K562 (cell line): Measurements from ENCODE around the gene GPR55. TPM values are rescaled to one million over a fixed set of nuclear protein-coding genes. Genes with fewer than 3 reads are reported as not detected.

ENCODE experiments used
- ATAC-seq: fragments of 200-7000 bp; cut with Tn5 transposase; 3 replicates; pipeline ENCODE4 v1.9.1; 2020; ENCODE audit warnings: moderate library complexity
- BruUV-seq: library from RNA; stranded (reverse); fragments of 400-500 nt; replicated peaks from 2 replicates; lab custom pipeline; 2021; lab: Mats Ljungman, UMichigan
- CTCF ChIA-PET: fragments of 300-600 bp; formaldehyde crosslinking; extraction: SDS; loops from one replicate; lab custom pipeline; 2021; ENCODE audit warnings: low intra/inter-chr PET ratio; lab: Yijun Ruan, JAX
- POLR2A ChIA-PET: fragments of 300-600, 350-650 bp; sonication (Branson Sonifier 250); formaldehyde crosslinking; extraction: SDS; loops from one replicate; lab custom pipeline; 2021; ENCODE audit warnings: antibody characterized with exemption, inconsistent platforms; lab: Yijun Ruan, JAX
- DNase-seq, 4 experiments: peaks; one replicate each; pipeline versions ENCODE4 v3.0.0 to v3.0.0-alpha.2; 2011 to 2018; ENCODE audit warnings: low spot score in 3 of 4, mixed read lengths in 3 of 4; ENCODE audit errors: extremely low read depth in 1 of 4
- FAIRE-seq: peaks from 2 replicates; lab custom pipeline; 2011; peaks lifted over from hg19 to GRCh38; lab: Jason Lieb, UNC
- H2AFZ ChIP-seq: 2 replicates; pipeline ENCODE4 v1.6.0; 2011; ENCODE audit warnings: low read depth, low read length, control low read depth, inconsistent platforms
- H3K27ac ChIP-seq: fragments of 200-600 bp; 3 replicates; pipeline ENCODE4 v1.8.0; 2011; ENCODE audit warnings: low read depth, mild to moderate bottlenecking, control low read depth, inconsistent platforms, low read length, moderate library complexity, mixed read lengths; ENCODE audit errors: extremely low read depth
- H3K27me3 ChIP-seq, 2 experiments: fragments of 300-600 bp in 1 of 2; 2 replicates in 1 of 2; 3 replicates in 1 of 2; pipeline versions ENCODE4 v1.6.0 to v1.8.0; 2011; ENCODE audit warnings: inconsistent platforms in 2 of 2, low read length in 2 of 2, mild to moderate bottlenecking in 1 of 2, mixed read lengths in 1 of 2, moderate library complexity in 1 of 2; ENCODE audit not compliant: control insufficient read depth in 2 of 2, insufficient read depth in 2 of 2
- H3K36me3 ChIP-seq: fragments of 300-600 bp; 3 replicates; pipeline ENCODE4 v1.8.0; 2011; ENCODE audit warnings: mild to moderate bottlenecking, low read length, inconsistent platforms; ENCODE audit not compliant: control insufficient read depth, insufficient read depth
- H3K4me1 ChIP-seq, 2 experiments: fragments of 200-600 bp in 1 of 2; replicated peaks in 1 of 2; 2 replicates in 1 of 2; 3 replicates in 1 of 2; pipeline versions ENCODE4 v1.5.1 to v1.8.0; 2011; ENCODE audit warnings: inconsistent platforms in 2 of 2, low read length in 2 of 2, mild to moderate bottlenecking in 1 of 2, mixed read lengths in 1 of 2, moderate library complexity in 1 of 2; ENCODE audit not compliant: control insufficient read depth in 2 of 2, insufficient read depth in 2 of 2
- H3K4me2 ChIP-seq: 2 replicates; pipeline ENCODE4 v1.6.1; 2011; ENCODE audit warnings: low read length, control low read depth, inconsistent platforms, mixed read lengths; ENCODE audit not compliant: insufficient read depth
- H3K4me3 ChIP-seq: fragments of 200-600 bp; sonication (generic), shearing (Covaris generic); 2 replicates; pipeline ENCODE4 v1.5.1; 2016; ENCODE audit warnings: control low read depth, inconsistent platforms
- H3K79me2 ChIP-seq: fragments of 200-600 bp; 3 replicates; pipeline ENCODE4 v1.8.0; 2011; ENCODE audit warnings: low read length, inconsistent platforms; ENCODE audit not compliant: control insufficient read depth, insufficient read depth
- H3K9ac ChIP-seq, 2 experiments: 2 replicates each; pipeline versions ENCODE4 v1.6.0 to v1.6.1; 2011; ENCODE audit warnings: low read depth in 2 of 2, low read length in 2 of 2, control low read depth in 1 of 2, inconsistent platforms in 1 of 2, mild to moderate bottlenecking in 1 of 2, mixed read lengths in 1 of 2; ENCODE audit not compliant: insufficient read depth in 1 of 2
- H3K9me1 ChIP-seq: one replicate; pipeline ENCODE4 v1.6.0; 2011; ENCODE audit warnings: inconsistent platforms, mild to moderate bottlenecking, low read length, moderate library complexity; ENCODE audit not compliant: control insufficient read depth, insufficient read depth
- H3K9me3 ChIP-seq: replicated peaks from 2 replicates; pipeline ENCODE4 v1.5.1; 2011; ENCODE audit warnings: low read depth, low read length, inconsistent platforms; ENCODE audit not compliant: control insufficient read depth, insufficient read depth
- H4K20me1 ChIP-seq: replicated peaks from 2 replicates; pipeline ENCODE4 v1.6.1; 2011; ENCODE audit warnings: low read length, inconsistent platforms, mixed read lengths; ENCODE audit not compliant: control insufficient read depth, insufficient read depth
- ATF1 ChIP-seq, 2 experiments: fragments of 450-650 bp in 1 of 2; IDR thresholded peaks; 2 replicates each; pipeline ENCODE4 v1.6.1; 2016; ENCODE audit warnings: missing compliant biosample characterization in 1 of 2, missing genetic modification characterization in 1 of 2
- ILK ChIP-seq: fragments of 450-650 bp; IDR thresholded peaks from 2 replicates; pipeline ENCODE4 v1.6.1; 2016; ENCODE audit warnings: missing genetic modification characterization, low read depth, mild to moderate bottlenecking, missing compliant biosample characterization, moderate library complexity, borderline replicate concordance
- MECOM ChIP-seq: fragments of 250-450 bp; sonication (Bioruptor Pico); IDR thresholded peaks from 2 replicates; pipeline ENCODE4 v1.8.0; 2022; ENCODE audit warnings: inconsistent platforms
- MTA3 ChIP-seq: fragments of 450-650 bp; formaldehyde crosslinking; IDR thresholded peaks from 2 replicates; pipeline ENCODE4 v1.6.1; 2017; ENCODE audit warnings: mild to moderate bottlenecking, borderline replicate concordance
- NR2C1 ChIP-seq, 2 experiments: fragments of 450-650 bp; IDR thresholded peaks; 2 replicates each; pipeline ENCODE4 v1.6.1; 2017; ENCODE audit warnings: mild to moderate bottlenecking in 2 of 2, antibody characterized with exemption in 1 of 2, inconsistent platforms in 1 of 2, missing compliant biosample characterization in 1 of 2, missing genetic modification characterization in 1 of 2
- RBM14 ChIP-seq: fragments of 200-400 bp; formaldehyde crosslinking; IDR thresholded peaks from 2 replicates; pipeline ENCODE4 v1.6.1; 2018; ENCODE audit warnings: low read depth, mild to moderate bottlenecking, low read length, moderate library complexity, borderline replicate concordance; ENCODE audit not compliant: insufficient read depth
- SIN3B ChIP-seq: fragments of 450-650 bp; IDR thresholded peaks from 2 replicates; pipeline ENCODE4 v1.6.1; 2017; ENCODE audit warnings: low read depth, mild to moderate bottlenecking, moderate library complexity
- ZNF121 ChIP-seq: sonication (generic); formaldehyde crosslinking; conservative IDR thresholded peaks from 2 replicates; pipeline ENCODE4 v1.8.0; 2022; ENCODE audit warnings: missing genetic modification reagents
- ZNF174 ChIP-seq: fragments of 250-450 bp; sonication (Bioruptor Pico); IDR thresholded peaks from 2 replicates; pipeline ENCODE4 v1.4.0; 2020; ENCODE audit warnings: mild to moderate bottlenecking
- ZNF583 ChIP-seq: fragments of 250-450 bp; sonication (Bioruptor Pico); IDR thresholded peaks from 2 replicates; pipeline ENCODE4 v1.4.0; 2020
- ZNF764 ChIP-seq: fragments of 250-450 bp; sonication (Bioruptor Pico); IDR thresholded peaks from 2 replicates; pipeline ENCODE4 v1.4.0; 2020; ENCODE audit warnings: low read depth, mild to moderate bottlenecking, moderate library complexity
- ZNF785 ChIP-seq: fragments of 250-450 bp; sonication (Bioruptor Pico); IDR thresholded peaks from 2 replicates; pipeline ENCODE4 v1.4.0; 2020; ENCODE audit warnings: mild to moderate bottlenecking
- WGBS: fragments of 100-300 bp; shearing (Covaris generic); methylation state at CpG from one replicate; pipeline ENCODE4 v1.1.6; 2016; ENCODE audit warnings: low coverage, mixed read lengths; ENCODE audit not compliant: insufficient coverage; ENCODE audit errors: missing lambda C conversion rate; 5-methylcytosine and 5-hydroxymethylcytosine counted together
- in situ Hi-C: fragments of 300-500 bp; cut with MboI; formaldehyde crosslinking; loops from 4 replicates; pipeline ENCODE4 v1.15.0; 2018; ENCODE audit warnings: inconsistent platforms, mixed read lengths
- intact Hi-C: fragments of 100-400 bp; cut with micrococcal nuclease; formaldehyde crosslinking; loops from 2 replicates; pipeline ENCODE4 v1.14.2; 2022
- polyA plus RNA-seq, 8 experiments: library from polyadenylated mRNA; depleted of rRNA in 4 of 8; stranded (reverse) in 5 of 8; unstranded in 3 of 8; fragments of >200 nt; fragmentation: Nextera tagmentation in 2 of 8; fragmentation: Illumina TruSeq in 1 of 8; extraction: Ambion mirVana in 2 of 8; extraction: Trizol in 1 of 8; gene quantifications; 2 replicates each; pipeline versions ENCODE4 v1.2.1 to v1.2.3, GENCODE V29; 2011 to 2014; ENCODE audit warnings: inconsistent platforms in 1 of 8, missing spikeins in 1 of 8
- total RNA-seq, 7 experiments: library from RNA; depleted of rRNA in 6 of 7; stranded (reverse); fragments of >200 nt in 6 of 7; fragmentation: Illumina TruSeq in 2 of 7; extraction: Trizol in 2 of 7; gene quantifications; 2 replicates each; pipeline versions ENCODE4 v1.2.1 to v1.2.3, GENCODE V29; 2011 to 2021; ENCODE audit warnings: low replicate concordance in 1 of 7
- TF ChIP-seq, protein P1 (sequence below): fragments of 450-650 bp; IDR thresholded peaks from 2 replicates; pipeline ENCODE4 v1.7.1; 2018; ENCODE audit warnings: mild to moderate bottlenecking, low read depth; ENCODE audit not compliant: partially characterized antibody
- TF ChIP-seq, protein P2 (sequence below): fragments of 250-450 bp; sonication (Bioruptor Pico); IDR thresholded peaks from 2 replicates; pipeline ENCODE4 v1.5.0; 2021
- TF ChIP-seq, protein P3 (sequence below): sonication (generic); formaldehyde crosslinking; IDR thresholded peaks from 2 replicates; pipeline ENCODE4 v1.8.0; 2022; ENCODE audit warnings: missing genetic modification reagents, mild to moderate bottlenecking, borderline replicate concordance
- TF ChIP-seq, protein P4 (sequence below): fragments of 200-400 bp; formaldehyde crosslinking; IDR thresholded peaks from 2 replicates; pipeline ENCODE4 v1.6.1; 2017; ENCODE audit warnings: mild to moderate bottlenecking, low read depth, low read length, moderate library complexity

Gene GPR55
- total and polyA plus RNA-seq, 9 of the 15 experiments (the other 6 are each of a cell fraction or from before 2014, with no cell fraction given), result 0.11 to 0.49 (median 0.27) TPM

DNA sequence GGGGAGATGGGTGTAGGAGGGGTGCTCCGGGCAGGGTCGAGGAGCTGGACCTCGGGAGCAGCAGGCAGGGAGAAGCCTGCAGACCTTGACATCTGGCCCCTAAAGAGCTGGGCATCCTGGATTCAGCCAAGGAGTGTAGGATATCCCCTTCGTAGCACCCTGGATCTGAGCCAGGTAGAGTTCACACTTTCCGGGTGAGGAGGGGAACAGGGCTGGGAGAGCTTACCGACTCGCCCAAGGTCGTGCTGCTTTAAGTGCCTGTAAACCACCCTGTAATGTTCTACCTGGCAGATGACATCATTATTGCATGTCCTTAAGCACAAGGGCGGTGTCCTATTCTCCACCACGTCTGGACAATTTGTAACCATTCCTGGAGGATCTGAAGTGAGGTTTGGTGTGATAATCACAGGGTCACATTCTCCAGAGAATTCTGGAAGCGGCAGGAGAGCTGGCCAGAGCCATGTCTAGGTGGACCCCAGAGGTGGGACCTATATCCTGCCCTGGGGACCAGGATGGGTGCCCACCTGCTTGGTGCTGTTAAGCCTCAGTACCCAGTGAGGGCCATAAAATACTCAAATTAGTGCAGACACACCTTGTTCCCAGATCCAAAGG lies 45.7 kb downstream of the GPR55 start:
- Histone ChIP-seq H3K9ac (no peak overlapping the region), H3K36me3 (no peaks in the 10 kb centered on the region), H3K27me3 (no peaks in the 10 kb centered on the region), H3K9me1 (no peaks in the 10 kb centered on the region), H3K27ac (no peak overlapping the region), H4K20me1 (no peaks in the 10 kb centered on the region), H2AFZ (no peak overlapping the region), H3K4me1 (peaks cover 2 to 10% of the 10 kb centered on the region in 2 experiments; a peak in 4 of 5 replicates), H3K9me3 (no peaks in the 10 kb centered on the region), H3K79me2 (no peaks in the 10 kb centered on the region), H3K4me2 (no peak overlapping the region), H3K4me3 (no peak overlapping the region)
- POLR2A ChIA-PET, result interaction anchor here (0.6 to 1.7 kb wide), 4 partner anchors 9 to 87 kb away, joined by 3 to 5 read pairs (median 4); partner anchors contain the start of gene ITM2C
- intact Hi-C loops, result no loop called here
- TF ChIP-seq ZNF583 (CRISPR knock-in tag) (no peak), RBM14 (no peak), ILK (tag) (no peak), ZNF764 (no peak), MTA3 (no peak), NR2C1 (IDR thresholded peaks at IDR 0.05) (no peak), NR2C1 (tag; IDR thresholded peaks at IDR 0.05) (no peak), ZNF174 (CRISPR knock-in tag) (no peak), ZNF121 (CRISPR knock-in tag) (no peak), MECOM (CRISPR knock-in tag) (no peak), ZNF785 (CRISPR knock-in tag) (no peak), ATF1 (CRISPR knock-in tag; IDR thresholded peaks at IDR 0.05) (no peak), ATF1 (tag; IDR thresholded peaks at IDR 0.05) (no peak), SIN3B (no peak)
- TF ChIP-seq, protein P1, sequence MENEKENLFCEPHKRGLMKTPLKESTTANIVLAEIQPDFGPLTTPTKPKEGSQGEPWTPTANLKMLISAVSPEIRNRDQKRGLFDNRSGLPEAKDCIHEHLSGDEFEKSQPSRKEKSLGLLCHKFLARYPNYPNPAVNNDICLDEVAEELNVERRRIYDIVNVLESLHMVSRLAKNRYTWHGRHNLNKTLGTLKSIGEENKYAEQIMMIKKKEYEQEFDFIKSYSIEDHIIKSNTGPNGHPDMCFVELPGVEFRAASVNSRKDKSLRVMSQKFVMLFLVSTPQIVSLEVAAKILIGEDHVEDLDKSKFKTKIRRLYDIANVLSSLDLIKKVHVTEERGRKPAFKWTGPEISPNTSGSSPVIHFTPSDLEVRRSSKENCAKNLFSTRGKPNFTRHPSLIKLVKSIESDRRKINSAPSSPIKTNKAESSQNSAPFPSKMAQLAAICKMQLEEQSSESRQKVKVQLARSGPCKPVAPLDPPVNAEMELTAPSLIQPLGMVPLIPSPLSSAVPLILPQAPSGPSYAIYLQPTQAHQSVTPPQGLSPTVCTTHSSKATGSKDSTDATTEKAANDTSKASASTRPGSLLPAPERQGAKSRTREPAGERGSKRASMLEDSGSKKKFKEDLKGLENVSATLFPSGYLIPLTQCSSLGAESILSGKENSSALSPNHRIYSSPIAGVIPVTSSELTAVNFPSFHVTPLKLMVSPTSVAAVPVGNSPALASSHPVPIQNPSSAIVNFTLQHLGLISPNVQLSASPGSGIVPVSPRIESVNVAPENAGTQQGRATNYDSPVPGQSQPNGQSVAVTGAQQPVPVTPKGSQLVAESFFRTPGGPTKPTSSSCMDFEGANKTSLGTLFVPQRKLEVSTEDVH, result no peak
- TF ChIP-seq, protein P2, sequence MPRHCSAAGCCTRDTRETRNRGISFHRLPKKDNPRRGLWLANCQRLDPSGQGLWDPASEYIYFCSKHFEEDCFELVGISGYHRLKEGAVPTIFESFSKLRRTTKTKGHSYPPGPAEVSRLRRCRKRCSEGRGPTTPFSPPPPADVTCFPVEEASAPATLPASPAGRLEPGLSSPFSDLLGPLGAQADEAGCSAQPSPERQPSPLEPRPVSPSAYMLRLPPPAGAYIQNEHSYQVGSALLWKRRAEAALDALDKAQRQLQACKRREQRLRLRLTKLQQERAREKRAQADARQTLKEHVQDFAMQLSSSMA (CRISPR knock-in tag), result no peak
- TF ChIP-seq, protein P3, sequence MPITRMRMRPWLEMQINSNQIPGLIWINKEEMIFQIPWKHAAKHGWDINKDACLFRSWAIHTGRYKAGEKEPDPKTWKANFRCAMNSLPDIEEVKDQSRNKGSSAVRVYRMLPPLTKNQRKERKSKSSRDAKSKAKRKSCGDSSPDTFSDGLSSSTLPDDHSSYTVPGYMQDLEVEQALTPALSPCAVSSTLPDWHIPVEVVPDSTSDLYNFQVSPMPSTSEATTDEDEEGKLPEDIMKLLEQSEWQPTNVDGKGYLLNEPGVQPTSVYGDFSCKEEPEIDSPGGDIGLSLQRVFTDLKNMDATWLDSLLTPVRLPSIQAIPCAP (CRISPR knock-in tag), result no peak
- TF ChIP-seq, protein P4, sequence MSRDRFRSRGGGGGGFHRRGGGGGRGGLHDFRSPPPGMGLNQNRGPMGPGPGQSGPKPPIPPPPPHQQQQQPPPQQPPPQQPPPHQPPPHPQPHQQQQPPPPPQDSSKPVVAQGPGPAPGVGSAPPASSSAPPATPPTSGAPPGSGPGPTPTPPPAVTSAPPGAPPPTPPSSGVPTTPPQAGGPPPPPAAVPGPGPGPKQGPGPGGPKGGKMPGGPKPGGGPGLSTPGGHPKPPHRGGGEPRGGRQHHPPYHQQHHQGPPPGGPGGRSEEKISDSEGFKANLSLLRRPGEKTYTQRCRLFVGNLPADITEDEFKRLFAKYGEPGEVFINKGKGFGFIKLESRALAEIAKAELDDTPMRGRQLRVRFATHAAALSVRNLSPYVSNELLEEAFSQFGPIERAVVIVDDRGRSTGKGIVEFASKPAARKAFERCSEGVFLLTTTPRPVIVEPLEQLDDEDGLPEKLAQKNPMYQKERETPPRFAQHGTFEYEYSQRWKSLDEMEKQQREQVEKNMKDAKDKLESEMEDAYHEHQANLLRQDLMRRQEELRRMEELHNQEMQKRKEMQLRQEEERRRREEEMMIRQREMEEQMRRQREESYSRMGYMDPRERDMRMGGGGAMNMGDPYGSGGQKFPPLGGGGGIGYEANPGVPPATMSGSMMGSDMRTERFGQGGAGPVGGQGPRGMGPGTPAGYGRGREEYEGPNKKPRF, result no peak
- CTCF ChIA-PET, result interaction anchor here (0.7 kb wide), 1 partner anchor 45 kb away, joined by 4 read pairs; no protein-coding TSS in a partner anchor
- DNase-seq (no peak), ATAC-seq (no peak; the same call in 1 of the 3 replicates), FAIRE-seq (no peak)
- no TSS peak for BruUV-seq
- 65% methylated on average over 9 of the region's 11 CpGs for WGBS
- in situ Hi-C loops, result no loop called here
